Globus pallidus (tissue), 1 donor: Measurements from ENCODE around the gene BMP8A.

Source experiments
- DNase-seq: peaks from one replicate; pipeline ENCODE4 v3.0.0-alpha.2; 2015; ENCODE audit warnings: low spot score

Gene BMP8A

GRCh38 chr1:39571178-39571483 is 79.7 kb downstream of the BMP8A start:
- no peak for DNase-seq

- DNase-seq, result no peak
Observed at GRCh38 chr1:39572379-39573096, 81.1 kb downstream of the BMP8A start.

GRCh38 chr1:39573097-39573465 is 81.6 kb downstream of the BMP8A start:
- DNase-seq, result no peak

DNA sequence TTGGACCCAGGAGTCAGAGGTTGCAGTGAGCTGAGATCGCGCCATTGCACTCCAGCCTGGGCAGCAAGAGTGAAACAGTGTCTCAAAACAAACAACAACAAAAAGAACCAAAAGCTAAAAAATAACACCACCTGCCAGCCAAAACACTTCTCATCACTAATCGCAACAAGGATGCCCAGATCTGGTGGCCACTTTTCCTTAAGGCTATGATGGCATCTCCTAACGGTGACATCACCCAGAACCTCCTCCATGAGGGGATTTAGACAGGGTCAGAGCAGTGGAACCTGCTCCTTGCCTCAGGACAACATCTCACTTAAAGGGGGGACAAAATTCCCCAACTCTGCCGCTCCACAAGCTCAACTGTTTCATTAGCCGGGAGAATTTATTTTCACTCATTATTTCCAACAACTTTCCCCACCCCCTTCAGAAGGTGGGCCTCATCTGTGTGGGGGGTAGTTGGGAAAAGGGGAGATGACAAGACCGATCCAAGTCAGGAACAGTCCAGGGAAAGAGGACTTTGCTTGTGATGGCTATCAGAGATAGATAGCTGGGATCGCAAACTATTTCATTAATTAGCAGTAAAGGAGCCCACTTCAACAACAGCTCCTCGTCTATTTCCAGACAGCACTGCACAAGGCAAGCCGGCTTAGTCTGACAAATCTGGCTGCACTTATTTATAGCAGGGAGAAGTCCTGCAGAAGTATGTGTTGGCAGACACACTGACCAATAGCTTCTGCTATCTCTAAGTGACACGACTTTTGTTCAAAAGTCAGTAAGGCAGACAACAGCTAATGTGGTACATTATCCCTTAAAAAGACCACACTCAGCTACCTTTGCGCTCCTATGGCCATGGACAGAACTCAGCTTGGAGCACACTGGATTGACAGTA is 82.5 kb downstream of the BMP8A start:
- peak; percentile 27 for DNase-seq

DNA sequence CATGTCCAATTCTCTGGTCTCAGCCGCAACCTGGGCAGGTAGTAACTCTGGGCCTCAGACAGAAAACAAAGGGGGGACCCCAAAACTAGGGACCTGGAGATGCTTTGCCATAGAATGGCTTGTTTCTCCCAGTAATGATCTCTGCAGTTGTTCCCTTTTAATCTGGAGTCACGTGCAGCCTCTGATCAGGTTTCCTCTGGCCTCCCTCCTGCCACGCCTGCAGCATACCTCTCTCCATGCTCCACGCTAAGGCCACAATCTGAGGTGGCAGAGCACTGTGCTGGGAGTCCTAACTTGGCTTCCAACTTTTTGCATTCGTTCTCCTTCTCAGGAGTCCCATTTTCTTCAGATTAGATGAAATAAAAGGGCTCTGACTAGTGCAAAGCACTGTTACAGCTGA is 83.2 kb downstream of the BMP8A start:
- DNase-seq, result no peak
